Measurements from ENCODE around the gene RAB44. TPM values are rescaled to one million over a fixed set of nuclear protein-coding genes. Genes with fewer than 3 reads are reported as not detected.

RAB44 gene
- total and polyA plus RNA-seq, 2 of the 13 experiments (the other 11 are each of a cell fraction or from before 2014, with no cell fraction given), result not detected

GRCh38 chr6:36666826-36667591, 30.6 kb upstream of the RAB44 start (continued):
- peak in 1 of 2 experiments; percentile 54; a peak in 1 of 4 replicates for TF ChIP-seq NR2F1 (CRISPR knock-in tag; IDR thresholded peaks at IDR 0.05)
- no peak for TF ChIP-seq ZNF776 (CRISPR knock-in tag; IDR thresholded peaks at IDR 0.05)
- TF ChIP-seq ZNF251 (CRISPR knock-in tag; IDR thresholded peaks at IDR 0.05), result no peak
- 0 out of 2 replicates have a peak, but pooled peaks have one; percentile 14 for TF ChIP-seq MTERF4 (CRISPR knock-in tag; IDR thresholded peaks at IDR 0.05)
- peak; percentile 98 for TF ChIP-seq IRF2 (CRISPR knock-in tag; IDR thresholded peaks at IDR 0.05)
- no peak for TF ChIP-seq ZNF282 (IDR thresholded peaks at IDR 0.05; ENCODE audit: partially characterized antibody)
- peak; percentile 85 for TF ChIP-seq DMAP1 (CRISPR knock-in tag; IDR thresholded peaks at IDR 0.05)
- 0 out of 2 replicates have a peak, but pooled peaks have one; percentile 33 for TF ChIP-seq ZSCAN29 (CRISPR knock-in tag; conservative IDR thresholded peaks at IDR 0.05)
- peak; percentile 85; the same call in 1 of the 2 replicates for TF ChIP-seq ZNF414 (CRISPR knock-in tag; IDR thresholded peaks at IDR 0.05)
- peak; percentile 52 to 66; a peak in 2 of 4 replicates for TF ChIP-seq HMGXB4 (CRISPR knock-in tag; IDR thresholded peaks at IDR 0.05; ENCODE audit: borderline replicate concordance in 1 of 2, low read depth in 1 of 2)
- TF ChIP-seq ZNF563 (CRISPR knock-in tag; IDR thresholded peaks at IDR 0.05), result peak; percentile 63; the same call in 1 of the 2 replicates
- TF ChIP-seq ZNF704 (CRISPR knock-in tag; IDR thresholded peaks at IDR 0.05; ENCODE audit: borderline replicate concordance), result peak; percentile 44; the same call in 1 of the 2 replicates
- TF ChIP-seq MED1 (CRISPR knock-in tag; IDR thresholded peaks at IDR 0.05), result peak; percentile 98
- peak; percentile 83; the same call in 1 of the 2 replicates for TF ChIP-seq ZNF605 (CRISPR knock-in tag; IDR thresholded peaks at IDR 0.05)
- peak; percentile 98 for TF ChIP-seq ZNF350 (CRISPR knock-in tag; IDR thresholded peaks at IDR 0.05; ENCODE audit: borderline replicate concordance, low read depth)
- TF ChIP-seq HBP1 (CRISPR knock-in tag; IDR thresholded peaks at IDR 0.05; ENCODE audit: low read depth), result peak; percentile 87; the same call in 1 of the 2 replicates
- TF ChIP-seq SNAPC5 (CRISPR knock-in tag; IDR thresholded peaks at IDR 0.05; ENCODE audit: borderline replicate concordance), result no peak
- TF ChIP-seq PITX1 (CRISPR knock-in tag; IDR thresholded peaks at IDR 0.05), result peak; percentile 76
- TF ChIP-seq ARID3A (IDR thresholded peaks at IDR 0.05; ENCODE audit: low read depth, low read length), result no peak
